Calu3 (cell line): Measurements from ENCODE around the gene FFAR3. TPM values are rescaled to one million over a fixed set of nuclear protein-coding genes. Genes with fewer than 3 reads are reported as not detected.

Source experiments
- BruUV-seq: library from RNA; stranded (reverse); fragments of 400-500 nt; replicated peaks from 2 replicates; lab custom pipeline; 2021; lab: Mats Ljungman, UMichigan
- CTCF ChIA-PET: fragments of 300-600 bp; sonication (Branson Sonifier 250); formaldehyde crosslinking; loops from one replicate; lab custom pipeline; 2022; ENCODE audit warnings: antibody characterized with exemption; lab: Charles Lee
- DNase-seq: peaks from one replicate; pipeline ENCODE4 v3.0.0; 2022
- H3K27ac Mint-ChIP-seq: one replicate; pipeline ENCODE4 v1.8.0; 2022; ENCODE audit warnings: mixed read lengths; ENCODE audit not compliant: unreplicated experiment
- H3K27me3 Mint-ChIP-seq: one replicate; pipeline ENCODE4 v1.8.0; 2022; ENCODE audit warnings: mixed read lengths; ENCODE audit not compliant: unreplicated experiment
- H3K36me3 Mint-ChIP-seq: one replicate; pipeline ENCODE4 v1.8.0; 2022; ENCODE audit warnings: mild to moderate bottlenecking, moderate library complexity, mixed read lengths; ENCODE audit not compliant: insufficient read depth, unreplicated experiment
- H3K4me1 Mint-ChIP-seq: one replicate; pipeline ENCODE4 v1.8.0; 2022; ENCODE audit warnings: mild to moderate bottlenecking, low read depth, mixed read lengths; ENCODE audit not compliant: unreplicated experiment
- H3K4me3 Mint-ChIP-seq: one replicate; pipeline ENCODE4 v1.8.0; 2022; ENCODE audit warnings: mild to moderate bottlenecking, low read depth, moderate library complexity, mixed read lengths; ENCODE audit not compliant: unreplicated experiment
- H3K9me3 Mint-ChIP-seq: one replicate; pipeline ENCODE4 v1.8.0; 2022; ENCODE audit warnings: low read depth, mixed read lengths; ENCODE audit not compliant: unreplicated experiment
- intact Hi-C: fragments of 100-400 bp; cut with micrococcal nuclease; formaldehyde crosslinking; loops from one replicate; pipeline ENCODE4 v1.10.0; 2022; ENCODE audit not compliant: unreplicated experiment
- microRNA-seq: library from miRNA; unstranded; fragments of <30 nt; microRNA quantifications from one replicate; pipeline ENCODE4 v1.2.0, GENCODE V29; 2022
- total RNA-seq: library from RNA; stranded (reverse); gene quantifications from 2 replicates; pipeline ENCODE4 v1.2.3, GENCODE V29; 2022
- TF ChIP-seq, protein P1 (sequence below): fragments of 200-600 bp; IDR thresholded peaks from one replicate; pipeline ENCODE4 v1.8.0; 2022; ENCODE audit warnings: antibody characterized with exemption; ENCODE audit not compliant: unreplicated experiment

Gene FFAR3
- total RNA-seq, 1 experiment from 2014 or later = not detected

- Mint-ChIP-seq H3K4me1 (no peaks in the 10 kb centered on the region), H3K27me3 (peaks cover 82% of the 10 kb centered on the region), H3K9me3 (no peaks in the 10 kb centered on the region), H3K4me3 (no peak overlapping the region), H3K27ac (no peak overlapping the region), H3K36me3 (no peaks in the 10 kb centered on the region)
- intact Hi-C loops = no loop called here
- TF ChIP-seq, protein P1, sequence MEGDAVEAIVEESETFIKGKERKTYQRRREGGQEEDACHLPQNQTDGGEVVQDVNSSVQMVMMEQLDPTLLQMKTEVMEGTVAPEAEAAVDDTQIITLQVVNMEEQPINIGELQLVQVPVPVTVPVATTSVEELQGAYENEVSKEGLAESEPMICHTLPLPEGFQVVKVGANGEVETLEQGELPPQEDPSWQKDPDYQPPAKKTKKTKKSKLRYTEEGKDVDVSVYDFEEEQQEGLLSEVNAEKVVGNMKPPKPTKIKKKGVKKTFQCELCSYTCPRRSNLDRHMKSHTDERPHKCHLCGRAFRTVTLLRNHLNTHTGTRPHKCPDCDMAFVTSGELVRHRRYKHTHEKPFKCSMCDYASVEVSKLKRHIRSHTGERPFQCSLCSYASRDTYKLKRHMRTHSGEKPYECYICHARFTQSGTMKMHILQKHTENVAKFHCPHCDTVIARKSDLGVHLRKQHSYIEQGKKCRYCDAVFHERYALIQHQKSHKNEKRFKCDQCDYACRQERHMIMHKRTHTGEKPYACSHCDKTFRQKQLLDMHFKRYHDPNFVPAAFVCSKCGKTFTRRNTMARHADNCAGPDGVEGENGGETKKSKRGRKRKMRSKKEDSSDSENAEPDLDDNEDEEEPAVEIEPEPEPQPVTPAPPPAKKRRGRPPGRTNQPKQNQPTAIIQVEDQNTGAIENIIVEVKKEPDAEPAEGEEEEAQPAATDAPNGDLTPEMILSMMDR = no peak
- no TSS peak for BruUV-seq
- CTCF ChIA-PET = interaction anchor here (0.6 to 1.5 kb wide), 2 partner anchors 12 to 18 kb away, joined by 3 to 4 read pairs; no protein-coding TSS in a partner anchor
- no peak for DNase-seq
Observed at GRCh38 chr19:35408284-35409171, 50.3 kb downstream of the FFAR3 start.

- TF ChIP-seq, protein P1 = no peak
- CTCF ChIA-PET = no interaction called here
- H3K4me3 Mint-ChIP-seq = no peak overlapping the region
- H3K4me1 Mint-ChIP-seq = no peaks in the 10 kb centered on the region
- no peaks in the 10 kb centered on the region for H3K9me3 Mint-ChIP-seq
- H3K27me3 Mint-ChIP-seq = peaks cover 89% of the 10 kb centered on the region
- H3K36me3 Mint-ChIP-seq = no peaks in the 10 kb centered on the region
- BruUV-seq = no TSS peak
- DNase-seq = no peak
- H3K27ac Mint-ChIP-seq = no peak overlapping the region
- intact Hi-C loops = no loop called here
Observed at GRCh38 chr19:35409191-35409590, 50.9 kb downstream of the FFAR3 start.

Small RNA genes within 50 kb of the gene (microRNA-seq; reads per million reads assigned to microRNA genes)
- not detected for gene MIR5196

Other genes with a start within 250 kb of the FFAR3 start
- 183 and 291 TPM in 2 replicates for gene FXYD3, start 242.6 kb upstream of the FFAR3 start, total RNA-seq
- 0.42 and 0.68 TPM in 2 replicates for gene LGI4, start 223.4 kb upstream of the FFAR3 start, total RNA-seq
- gene FXYD1, start 219.6 kb upstream of the FFAR3 start, total RNA-seq = 1.6 and 2.0 TPM in 2 replicates
- gene FXYD7, start 215.2 kb upstream of the FFAR3 start, total RNA-seq = 0.90 and 1.3 TPM in 2 replicates
- 760 and 802 TPM in 2 replicates for gene FXYD5, start 203.7 kb upstream of the FFAR3 start, total RNA-seq
- gene FAM187B, start 129.7 kb upstream of the FFAR3 start, total RNA-seq = not detected in 2 replicates
- 494 and 609 TPM in 2 replicates for gene LSR, start 109.5 kb upstream of the FFAR3 start, total RNA-seq
- gene USF2, start 89.5 kb upstream of the FFAR3 start, total RNA-seq = 114 and 127 TPM in 2 replicates
- 0.45 TPM in 1 of 2 replicates, not detected in the other for gene HAMP, start 75.9 kb upstream of the FFAR3 start, total RNA-seq
- not detected in 2 replicates for gene MAG, start 66.3 kb upstream of the FFAR3 start, total RNA-seq
- gene CD22, start 29.3 kb upstream of the FFAR3 start, total RNA-seq = 5.9 and 7.6 TPM in 2 replicates
- gene FFAR1, start 10.6 kb upstream of the FFAR3 start, total RNA-seq = not detected in 2 replicates
- not detected in 2 replicates for gene GPR42, start 12.6 kb downstream of the FFAR3 start, total RNA-seq
- not detected in 2 replicates for gene FFAR2, start 89.8 kb downstream of the FFAR3 start, total RNA-seq
- not detected in 2 replicates for gene KRTDAP, start 132.0 kb downstream of the FFAR3 start, total RNA-seq
- 218 and 224 TPM in 2 replicates for gene DMKN, start 155.2 kb downstream of the FFAR3 start, total RNA-seq
- gene SBSN, start 169.9 kb downstream of the FFAR3 start, total RNA-seq = not detected in 2 replicates
- gene GAPDHS, start 175.0 kb downstream of the FFAR3 start, total RNA-seq = not detected in 2 replicates
- gene TMEM147, start 187.2 kb downstream of the FFAR3 start, total RNA-seq = 114 and 118 TPM in 2 replicates
- gene ATP4A, start 205.2 kb downstream of the FFAR3 start, total RNA-seq = not detected in 2 replicates
- not detected in 2 replicates for gene PMIS2, start 227.7 kb downstream of the FFAR3 start, total RNA-seq